ENCODE measurements around the gene TAF1B.

The TAF1B gene

GRCh38 chr2:9968553-9969497 is 125.6 kb downstream of the TAF1B start:
- no peak for DNase-seq

GRCh38 chr2:9970200-9971044 is 127.1 kb downstream of the TAF1B start:
- DNase-seq, result no peak

- DNase-seq, result no peak
These were observed 128.0 kb downstream of the TAF1B start for GRCh38 chr2:9971105-9971818.

- no peak for DNase-seq
These were observed 128.6 kb downstream of the TAF1B start for GRCh38 chr2:9971890-9972289.

- DNase-seq, result no peak
These were observed 129.6 kb downstream of the TAF1B start for GRCh38 chr2:9972621-9973479.

GRCh38 chr2:9973690-9974089 is 130.4 kb downstream of the TAF1B start:
- DNase-seq, result no peak

- DNase-seq, result no peak
These were observed 131.1 kb downstream of the TAF1B start for GRCh38 chr2:9974343-9974742.

GRCh38 chr2:9975328-9975727 is 132.1 kb downstream of the TAF1B start:
- no peak for DNase-seq

- DNase-seq, result no peak
These were observed 132.7 kb downstream of the TAF1B start for GRCh38 chr2:9975805-9976447.

- no peak for DNase-seq
These were observed 136.7 kb downstream of the TAF1B start for GRCh38 chr2:9979977-9980376.

- DNase-seq, result no peak
These were observed 137.2 kb downstream of the TAF1B start for GRCh38 chr2:9980520-9980919.

GRCh38 chr2:9981655-9982054 is 138.4 kb downstream of the TAF1B start:
- no peak for DNase-seq

- DNase-seq, result no peak
These were observed 139.0 kb downstream of the TAF1B start for GRCh38 chr2:9982248-9982647.

- no peak for DNase-seq
These were observed 139.6 kb downstream of the TAF1B start for GRCh38 chr2:9982891-9983290.

- no peak for DNase-seq
These were observed 140.3 kb downstream of the TAF1B start for GRCh38 chr2:9983401-9984216.
